Endothelial cell of umbilical vein (primary cell): Measurements from ENCODE around the gene B9D1. TPM values are rescaled to one million over a fixed set of nuclear protein-coding genes. Genes with fewer than 3 reads are reported as not detected.

ENCODE experiments used
- BruUV-seq: library from RNA; stranded (reverse); fragments of 400-500 nt; replicated peaks from 2 replicates; lab custom pipeline; 2021; lab: Mats Ljungman, UMichigan
- CTCF ChIA-PET: fragments of 300-600, 350-600 bp; sonication (Branson Sonifier 250); formaldehyde crosslinking; loops from one replicate; lab custom pipeline; 2021; ENCODE audit warnings: antibody characterized with exemption, inconsistent platforms; lab: Charles Lee
- POLR2A ChIA-PET: fragments of 300-600, 350-600 bp; sonication (Branson Sonifier 250); formaldehyde crosslinking; loops from one replicate; lab custom pipeline; 2021; ENCODE audit warnings: antibody characterized with exemption, inconsistent platforms; lab: Charles Lee
- DNase-seq: peaks from one replicate; pipeline ENCODE4 v3.0.0-alpha.2; 2011; ENCODE audit warnings: low read depth, low spot score
- FAIRE-seq: peaks from 2 replicates; lab custom pipeline; 2011; peaks lifted over from hg19 to GRCh38; lab: Jason Lieb, UNC
- H2AFZ ChIP-seq: 2 replicates; pipeline ENCODE4 v1.6.0; 2012; ENCODE audit warnings: low read depth, low read length, control low read depth, inconsistent platforms
- H3K27ac ChIP-seq: 2 replicates; pipeline ENCODE4 v1.5.1; 2011; ENCODE audit warnings: low read depth, mild to moderate bottlenecking, control low read depth, low read length, moderate library complexity; ENCODE audit not compliant: insufficient read depth
- H3K27me3 ChIP-seq, 2 experiments: 2 replicates each; pipeline versions ENCODE4 v1.6.0 to v1.6.1; 2011; ENCODE audit warnings: low read length in 2 of 2, mixed read lengths in 1 of 2; ENCODE audit not compliant: control insufficient read depth in 2 of 2, insufficient read depth in 2 of 2
- H3K36me3 ChIP-seq, 2 experiments: 2 replicates in 1 of 2; 3 replicates in 1 of 2; pipeline ENCODE4 v1.5.1; 2011; ENCODE audit warnings: low read length in 2 of 2, mild to moderate bottlenecking in 1 of 2, moderate library complexity in 1 of 2; ENCODE audit not compliant: control insufficient read depth in 2 of 2, insufficient read depth in 2 of 2; ENCODE audit errors: extremely low read depth in 1 of 2
- H3K4me1 ChIP-seq: 3 replicates; pipeline ENCODE4 v1.5.1; 2011; ENCODE audit warnings: mild to moderate bottlenecking, low read length; ENCODE audit not compliant: control insufficient read depth, insufficient read depth; ENCODE audit errors: extremely low read depth
- H3K4me2 ChIP-seq: 2 replicates; pipeline ENCODE4 v1.6.1; 2011; ENCODE audit warnings: low read length, control low read depth, mixed read lengths; ENCODE audit not compliant: insufficient read depth
- H3K4me3 ChIP-seq, 3 experiments: fragments of 200-600 bp in 1 of 3; sonication (generic), shearing (Covaris generic) in 1 of 3; replicated peaks in 1 of 3; 2 replicates each; pipeline ENCODE4 v1.5.1; 2011 to 2016; ENCODE audit warnings: control low read depth in 3 of 3, low read length in 3 of 3, mild to moderate bottlenecking in 2 of 3, inconsistent platforms in 1 of 3, low read depth in 1 of 3, moderate library complexity in 1 of 3; ENCODE audit not compliant: insufficient read depth in 1 of 3
- H3K79me2 ChIP-seq: 2 replicates; pipeline ENCODE4 v1.6.0; 2012; ENCODE audit warnings: low read length, inconsistent platforms; ENCODE audit not compliant: control insufficient read depth, insufficient read depth
- H3K9ac ChIP-seq: replicated peaks from 2 replicates; pipeline ENCODE3; 2011; ENCODE audit warnings: low read length, control low read depth; ENCODE audit not compliant: insufficient read depth; ENCODE audit errors: extremely low read depth
- H3K9me1 ChIP-seq: replicated peaks from 3 replicates; pipeline ENCODE4 v1.6.0; 2011; ENCODE audit warnings: mild to moderate bottlenecking, low read length; ENCODE audit not compliant: control insufficient read depth, insufficient read depth; ENCODE audit errors: extremely low read depth
- H3K9me3 ChIP-seq: replicated peaks from 2 replicates; pipeline ENCODE4 v1.5.1; 2012; ENCODE audit warnings: low read length, inconsistent platforms; ENCODE audit not compliant: control insufficient read depth, insufficient read depth
- H4K20me1 ChIP-seq: replicated peaks from 2 replicates; pipeline ENCODE3; 2011; ENCODE audit warnings: mild to moderate bottlenecking, low read length; ENCODE audit not compliant: control insufficient read depth, insufficient read depth; ENCODE audit errors: extremely low read depth
- CTCF ChIP-seq, 2 donors: IDR thresholded peaks; 1 replicate in 1 of 2; 2 replicates in 1 of 2; pipeline ENCODE4 v1.5.1; 2011; ENCODE audit warnings: low read length in 2 of 2, mild to moderate bottlenecking in 2 of 2, moderate library complexity in 2 of 2, control low read depth in 1 of 2, inconsistent platforms in 1 of 2, low read depth in 1 of 2; ENCODE audit not compliant: insufficient read depth in 1 of 2; ENCODE audit errors: extremely low read depth in 1 of 2
- EZH2 ChIP-seq: IDR thresholded peaks from 2 replicates; pipeline ENCODE4 v1.6.1; 2012; ENCODE audit warnings: borderline replicate concordance, low read depth, mild to moderate bottlenecking, moderate library complexity, low read length, inconsistent platforms; ENCODE audit not compliant: severe bottlenecking
- FOS ChIP-seq: IDR thresholded peaks from 2 replicates; pipeline ENCODE4 v1.6.1; 2011; ENCODE audit warnings: mild to moderate bottlenecking, low read length, moderate library complexity, borderline replicate concordance; ENCODE audit not compliant: insufficient read depth
- GATA2 ChIP-seq: IDR thresholded peaks from 2 replicates; pipeline ENCODE4 v1.7.0; 2011; ENCODE audit warnings: low read depth, mild to moderate bottlenecking, moderate library complexity, mixed read lengths, low read length; ENCODE audit not compliant: insufficient read length, insufficient read depth
- JUN ChIP-seq: IDR thresholded peaks from 2 replicates; pipeline ENCODE4 v1.6.1; 2011; ENCODE audit warnings: borderline replicate concordance, low read depth; ENCODE audit not compliant: insufficient read length, insufficient read depth
- MAX ChIP-seq: IDR thresholded peaks from 2 replicates; pipeline ENCODE4 v1.6.1; 2011; ENCODE audit not compliant: insufficient read depth, insufficient read length
- MYC ChIP-seq: IDR thresholded peaks from one replicate; pipeline ENCODE4 v1.6.1; 2011; ENCODE audit warnings: mild to moderate bottlenecking, low read depth, low read length
- POLR2A ChIP-seq: IDR thresholded peaks from 2 replicates; pipeline ENCODE4 v1.6.1; 2012; ENCODE audit warnings: low read depth, mild to moderate bottlenecking, control low read depth, low read length
- POLR2AphosphoS5 ChIP-seq: IDR thresholded peaks from 2 replicates; pipeline ENCODE4 v1.6.1; 2012; ENCODE audit warnings: low read depth, mild to moderate bottlenecking, control low read depth, low read length, moderate library complexity; ENCODE audit not compliant: insufficient read depth
- dilution Hi-C: fragments of 300-500 bp; cut with MboI; formaldehyde crosslinking; loops from one replicate; pipeline ENCODE4 v1.15.0; 2019; ENCODE audit warnings: low sequenced_read_pairs; ENCODE audit not compliant: extremely low pct_ligation_motif_present
- intact Hi-C: fragments of 100-400 bp; cut with micrococcal nuclease; formaldehyde crosslinking; loops from one replicate; pipeline ENCODE4 v1.10.0; 2022
- polyA plus RNA-seq, 4 experiments: library from polyadenylated mRNA; depleted of rRNA in 3 of 4; stranded (reverse) in 3 of 4; unstranded in 1 of 4; fragments of >200 nt; gene quantifications; 2 replicates each; pipeline versions ENCODE4 v1.2.1 to v1.2.3, GENCODE V29; 2011 to 2012; ENCODE audit warnings: missing spikeins in 1 of 4
- total RNA-seq: library from RNA; stranded (reverse); gene quantifications from 2 replicates; pipeline ENCODE4 v1.2.3, GENCODE V29; 2021

Gene B9D1
- total and polyA plus RNA-seq, 2 donors (not counting 3 experiments of a cell fraction or from before 2014, with no cell fraction given), result 20.5 to 55.8 TPM

- TF ChIP-seq MYC, result no peak
- TF ChIP-seq CTCF (IDR thresholded peaks at IDR 0.05; ENCODE audit: extremely low read depth in 1 of 2, insufficient read depth in 1 of 2, low read depth in 1 of 2, low read length in 2 of 2), result no peak
- TF ChIP-seq JUN, result no peak
- TF ChIP-seq POLR2AphosphoS5, result no peak
- no peak for TF ChIP-seq GATA2
- TF ChIP-seq EZH2, result no peak
- TF ChIP-seq POLR2A, result no peak
- TF ChIP-seq MAX, result no peak
- TF ChIP-seq FOS, result no peak
- no peak overlapping the region for H3K27ac ChIP-seq
- intact Hi-C loops (no loop called here), dilution Hi-C loops (no loop called here)
- no peaks in the 10 kb centered on the region for H3K27me3 ChIP-seq
- H3K79me2 ChIP-seq, result no peaks in the 10 kb centered on the region
- H3K4me2 ChIP-seq, result no peak overlapping the region
- H3K9me3 ChIP-seq, result no peaks in the 10 kb centered on the region
- H4K20me1 ChIP-seq, result no peaks in the 10 kb centered on the region
- H3K4me3 ChIP-seq, result no peak overlapping the region
- H3K9ac ChIP-seq, result no peak overlapping the region
- H3K9me1 ChIP-seq, result no peaks in the 10 kb centered on the region
- DNase-seq, result no peak
- ChIA-PET POLR2A (no interaction called here), CTCF (interaction anchor here (1.1 to 2.9 kb wide), 2 partner anchors 87 to 402 kb away, joined by 3 to 111 read pairs; no protein-coding TSS in a partner anchor)
- no peak overlapping the region for H2AFZ ChIP-seq
- FAIRE-seq, result no peak
- peaks cover 8% of the 10 kb centered on the region for H3K4me1 ChIP-seq
- no TSS peak for BruUV-seq
- peaks cover 0 to 2% of the 10 kb centered on the region in 2 experiments for H3K36me3 ChIP-seq
Observed at GRCh38 chr17:19360772-19361171, 1.8 kb downstream of the B9D1 start.
